Breast epithelium (tissue), 3 donors: ENCODE results near the gene ZNF655.

Experiments used
- CTCF ChIP-seq, 3 donors: fragments of 450-650 bp; IDR thresholded peaks; one replicate each; pipeline ENCODE4 v1.5.1; 2016 to 2017; ENCODE audit warnings: antibody characterized with exemption in 3 of 3, mild to moderate bottlenecking in 3 of 3, moderate library complexity in 3 of 3
- POLR2A ChIP-seq: fragments of 450-650 bp; IDR thresholded peaks from one replicate; pipeline ENCODE4 v1.6.1; 2016; ENCODE audit warnings: antibody characterized with exemption, mild to moderate bottlenecking, moderate library complexity

DNA sequence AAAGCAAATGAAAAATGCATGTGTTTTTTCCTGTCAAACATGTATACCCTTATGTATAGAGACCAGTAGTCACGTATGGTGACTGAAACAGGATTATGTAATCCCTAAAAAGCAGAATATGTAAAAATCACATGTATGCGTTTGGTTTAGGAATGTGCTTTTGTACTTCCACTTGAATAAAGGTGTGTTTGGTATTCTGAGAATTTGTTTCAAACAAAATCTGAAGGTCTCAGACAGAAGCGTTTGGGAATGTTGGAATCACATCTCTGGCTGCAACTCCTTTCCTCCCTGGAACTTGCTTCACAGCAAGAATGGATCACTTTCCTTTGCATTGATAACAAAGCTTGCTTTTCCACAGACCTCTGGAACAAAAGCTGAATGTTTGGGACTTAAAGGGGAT, 17.8 kb downstream of the ZNF655 start:
- TF ChIP-seq POLR2A (no peak), CTCF (IDR thresholded peaks at IDR 0.05) (no peak)
